Central memory CD8-positive, alpha-beta T cell (primary cell): ENCODE measurements around the gene MROH2B.

Experiments
- ATAC-seq: fragments of 150-1000 bp; cut with Tn5 transposase; replicated peaks from 2 replicates; pipeline ENCODE4 v1.10.0; 2022; ENCODE audit warnings: mild to moderate bottlenecking, moderate FRiP score, moderate number of reproducible peaks; ENCODE audit not compliant: poor library complexity, severe bottlenecking; ENCODE audit errors: extremely low read depth
- DNase-seq, 2 donors: peaks; one replicate each; pipeline ENCODE4 v3.0.0; 2021; ENCODE audit warnings: low spot score in 2 of 2
- H3K27ac Mint-ChIP-seq: one replicate; pipeline ENCODE4 v1.8.0; 2022; ENCODE audit warnings: low read depth, mild to moderate bottlenecking, moderate library complexity, mixed read lengths
- H3K27me3 Mint-ChIP-seq: one replicate; pipeline ENCODE4 v1.8.0; 2022; ENCODE audit warnings: mixed read lengths
- H3K36me3 Mint-ChIP-seq: one replicate; pipeline ENCODE4 v1.8.0; 2022; ENCODE audit warnings: mild to moderate bottlenecking, moderate library complexity, mixed read lengths; ENCODE audit not compliant: insufficient read depth
- H3K4me1 Mint-ChIP-seq: one replicate; pipeline ENCODE4 v1.8.0; 2022; ENCODE audit warnings: mixed read lengths
- H3K4me3 Mint-ChIP-seq: one replicate; pipeline ENCODE4 v1.8.0; 2022; ENCODE audit warnings: mild to moderate bottlenecking, moderate library complexity, mixed read lengths
- H3K9me3 Mint-ChIP-seq: one replicate; pipeline ENCODE4 v1.8.0; 2022; ENCODE audit warnings: mixed read lengths

MROH2B gene

DNA sequence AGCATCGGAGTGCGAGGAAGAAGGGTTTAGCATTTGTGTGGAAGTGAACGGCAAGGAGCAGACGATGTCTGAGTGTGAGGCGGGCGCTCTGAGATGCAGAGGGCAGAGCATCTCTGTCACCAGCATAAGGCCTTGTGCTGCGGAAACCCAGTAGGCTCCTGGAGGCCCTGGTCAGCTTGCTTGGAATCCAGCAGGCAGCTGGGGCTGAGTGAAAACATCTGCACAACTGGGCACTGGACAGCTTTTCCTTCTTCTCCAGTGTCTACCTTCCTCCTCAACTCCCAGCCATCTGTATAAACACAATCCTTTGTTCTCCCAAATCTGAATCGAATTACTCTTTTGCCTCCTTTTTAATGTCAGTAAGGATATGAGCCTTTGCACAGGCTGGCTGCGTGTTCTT lies 89.7 kb downstream of the MROH2B start:
- Mint-ChIP-seq H3K4me1 (no peaks in the 10 kb centered on the region), H3K4me3 (no peak overlapping the region), H3K27me3 (peaks cover 49% of the 10 kb centered on the region), H3K27ac (no peak overlapping the region), H3K36me3 (no peaks in the 10 kb centered on the region), H3K9me3 (peaks cover 5% of the 10 kb centered on the region)
- DNase-seq: no peak
- ATAC-seq: no peak

DNA sequence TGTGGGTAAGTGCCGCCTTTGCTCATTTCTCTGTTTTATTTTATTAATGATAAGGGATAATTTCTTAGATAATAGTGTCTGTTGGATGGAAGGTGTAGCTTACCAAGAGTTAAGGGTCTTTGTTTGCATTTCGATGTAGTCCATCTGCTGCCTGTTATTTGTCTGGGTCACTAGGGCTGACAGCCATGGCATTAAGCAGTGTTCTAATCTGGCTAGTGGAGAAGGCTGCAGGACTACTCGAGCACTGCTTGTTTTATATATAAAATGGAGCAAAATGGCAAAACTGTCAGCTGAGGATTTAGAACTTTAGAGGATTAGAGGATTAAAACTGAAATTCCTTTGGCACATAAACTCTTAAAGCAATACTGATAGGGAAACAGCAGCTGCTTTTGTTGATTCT lies 94.3 kb downstream of the MROH2B start:
- Mint-ChIP-seq H3K36me3 (no peaks in the 10 kb centered on the region), H3K27me3 (peaks cover 38% of the 10 kb centered on the region), H3K27ac (no peak overlapping the region), H3K4me3 (no peak overlapping the region), H3K4me1 (no peaks in the 10 kb centered on the region), H3K9me3 (no peaks in the 10 kb centered on the region)
- DNase-seq (no peak), ATAC-seq (no peak)

DNA sequence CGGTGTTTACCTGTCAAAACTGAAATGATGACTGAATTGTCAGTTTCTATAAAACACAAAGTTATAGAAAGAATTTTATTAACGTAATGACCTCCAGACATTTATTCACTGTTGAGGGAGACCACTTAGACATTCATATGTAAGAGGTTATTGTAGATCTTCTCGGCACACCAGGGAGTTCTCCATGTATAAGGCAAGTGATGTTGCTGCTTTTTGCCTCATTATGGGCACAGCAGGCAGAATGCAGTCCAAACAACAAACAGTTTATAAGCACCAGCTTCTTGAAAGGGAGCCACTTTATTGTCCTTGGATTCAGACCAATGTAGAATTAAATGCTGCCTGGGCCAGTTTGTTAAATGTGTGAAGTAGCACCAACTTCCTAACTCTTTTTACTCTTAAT lies 95.1 kb downstream of the MROH2B start:
- no peak overlapping the region for H3K27ac Mint-ChIP-seq
- ATAC-seq (no peak), DNase-seq (no peak)
- no peaks in the 10 kb centered on the region for H3K9me3 Mint-ChIP-seq
- H3K4me3 Mint-ChIP-seq: no peak overlapping the region
- no peaks in the 10 kb centered on the region for H3K36me3 Mint-ChIP-seq
- peaks cover 37% of the 10 kb centered on the region for H3K27me3 Mint-ChIP-seq
- no peaks in the 10 kb centered on the region for H3K4me1 Mint-ChIP-seq

DNA sequence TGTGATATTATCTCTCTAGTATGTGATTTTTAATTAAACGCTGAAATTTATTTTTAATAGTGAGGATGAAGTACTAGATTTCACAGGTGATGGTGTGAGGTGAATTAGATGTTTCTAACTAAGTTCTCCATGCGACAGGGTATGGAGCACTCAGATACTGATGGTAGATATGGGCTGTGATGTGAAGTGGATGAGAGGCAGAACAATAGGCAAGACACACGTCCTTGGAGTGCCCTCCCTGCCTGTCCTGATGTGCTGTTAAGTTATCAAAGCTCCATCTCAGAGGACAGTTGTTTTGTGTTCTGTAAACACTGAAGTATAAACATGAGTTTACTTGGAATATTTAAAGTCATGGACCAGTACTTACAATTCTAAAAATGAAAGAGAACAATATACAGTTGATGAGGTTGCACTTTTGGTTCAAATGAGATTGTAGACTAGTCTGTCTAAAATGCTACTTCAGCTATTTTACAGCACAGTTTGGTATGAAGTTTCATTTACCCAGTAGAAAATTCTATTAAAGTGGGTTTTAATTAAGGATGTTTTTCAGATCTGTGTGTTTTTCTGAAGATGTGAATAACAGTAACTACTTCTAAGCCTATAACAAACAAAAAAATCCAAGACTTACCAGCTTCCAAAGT lies 97.7 kb downstream of the MROH2B start:
- peaks cover 22% of the 10 kb centered on the region for H3K27me3 Mint-ChIP-seq
- DNase-seq (no peak), ATAC-seq (no peak)
- H3K4me3 Mint-ChIP-seq: no peak overlapping the region
- H3K4me1 Mint-ChIP-seq: no peaks in the 10 kb centered on the region
- no peaks in the 10 kb centered on the region for H3K36me3 Mint-ChIP-seq
- H3K9me3 Mint-ChIP-seq: no peaks in the 10 kb centered on the region
- no peak overlapping the region for H3K27ac Mint-ChIP-seq

DNA sequence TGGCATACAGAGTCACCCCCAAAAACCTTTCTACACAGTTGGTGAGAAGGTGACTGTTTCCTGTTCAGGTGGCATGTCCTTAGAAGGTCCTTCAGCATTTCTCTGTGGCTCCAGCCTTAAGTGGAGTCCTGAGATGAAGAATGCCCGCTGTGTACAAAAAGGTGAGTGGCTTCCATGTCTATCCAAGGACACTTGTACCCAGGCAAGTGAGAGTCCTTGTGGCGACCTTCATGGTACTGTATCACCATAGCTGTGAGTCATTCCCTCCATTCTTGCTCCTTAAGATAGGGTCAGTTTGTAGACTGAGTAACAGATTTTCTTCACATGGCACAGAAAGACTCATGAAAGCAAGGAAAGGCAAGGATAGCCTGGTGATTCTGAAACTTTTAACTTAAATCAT lies 98.7 kb downstream of the MROH2B start:
- Mint-ChIP-seq H3K9me3 (no peaks in the 10 kb centered on the region), H3K4me3 (no peak overlapping the region), H3K27ac (no peak overlapping the region), H3K36me3 (no peaks in the 10 kb centered on the region), H3K4me1 (no peaks in the 10 kb centered on the region), H3K27me3 (peaks cover 21% of the 10 kb centered on the region)
- no peak for DNase-seq
- ATAC-seq: no peak

DNA sequence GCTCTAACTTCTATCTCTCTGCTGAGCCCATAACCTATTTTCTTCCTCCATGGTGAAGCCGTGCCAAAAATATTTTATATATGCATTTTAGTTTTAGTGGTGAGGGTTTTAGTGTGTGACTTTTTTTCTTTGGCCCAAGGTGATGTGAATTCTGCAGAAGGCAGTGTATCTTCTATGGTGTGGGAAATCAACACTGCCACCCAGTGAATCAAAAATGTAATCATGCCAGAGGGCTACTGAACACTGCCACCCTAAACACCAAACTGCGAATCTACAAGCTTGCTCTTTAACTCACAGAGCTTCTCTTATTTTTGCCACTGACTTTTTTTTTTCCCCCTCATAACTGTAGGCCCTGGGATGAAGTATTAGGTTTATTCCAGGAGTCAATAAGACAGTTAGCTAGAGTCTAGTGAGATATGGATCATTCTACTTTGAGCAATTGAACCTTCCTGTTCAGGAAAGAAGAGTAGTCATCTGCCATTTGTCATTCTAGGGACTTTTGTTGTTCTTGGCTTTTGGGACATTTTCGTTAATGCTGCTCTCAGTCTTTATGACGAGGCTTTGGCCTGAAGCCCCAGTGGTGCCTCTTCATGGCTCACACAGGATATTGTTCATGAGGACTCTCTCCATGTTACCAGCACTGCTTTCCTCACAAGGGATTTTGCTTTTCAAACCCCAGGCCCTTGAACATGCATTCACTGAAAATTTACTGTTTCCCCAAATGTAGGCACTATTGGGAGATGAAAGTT lies 108.8 kb downstream of the MROH2B start:
- Mint-ChIP-seq H3K27me3 (no peaks in the 10 kb centered on the region), H3K36me3 (peaks cover 1% of the 10 kb centered on the region), H3K27ac (no peak overlapping the region), H3K4me3 (no peak overlapping the region), H3K4me1 (no peaks in the 10 kb centered on the region), H3K9me3 (peaks cover 8% of the 10 kb centered on the region)
- ATAC-seq (no peak), DNase-seq (no peak)

DNA sequence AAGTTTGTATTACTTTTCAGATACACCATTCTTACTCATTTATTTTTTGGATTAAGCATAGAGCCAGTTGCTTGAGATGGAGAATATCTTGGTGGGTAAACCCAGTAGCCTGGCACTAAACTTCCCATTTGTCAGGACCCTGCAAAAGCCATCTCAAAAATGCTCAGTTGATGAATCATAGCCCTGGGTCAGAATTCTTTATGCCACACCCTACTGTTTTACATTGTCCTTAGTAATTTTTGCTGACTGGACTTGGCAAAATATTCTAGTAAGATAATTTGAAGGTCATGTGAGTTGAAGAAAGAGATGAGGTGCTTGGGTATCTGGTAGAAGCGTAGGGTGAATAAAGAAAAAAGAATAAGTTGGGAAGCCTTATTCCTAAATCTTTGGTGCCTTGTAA lies 111.1 kb downstream of the MROH2B start:
- H3K4me3 Mint-ChIP-seq: no peak overlapping the region
- peaks cover 1% of the 10 kb centered on the region for H3K36me3 Mint-ChIP-seq
- no peaks in the 10 kb centered on the region for H3K4me1 Mint-ChIP-seq
- DNase-seq (no peak), ATAC-seq (no peak)
- no peak overlapping the region for H3K27ac Mint-ChIP-seq
- peaks cover 8% of the 10 kb centered on the region for H3K9me3 Mint-ChIP-seq
- no peaks in the 10 kb centered on the region for H3K27me3 Mint-ChIP-seq

DNA sequence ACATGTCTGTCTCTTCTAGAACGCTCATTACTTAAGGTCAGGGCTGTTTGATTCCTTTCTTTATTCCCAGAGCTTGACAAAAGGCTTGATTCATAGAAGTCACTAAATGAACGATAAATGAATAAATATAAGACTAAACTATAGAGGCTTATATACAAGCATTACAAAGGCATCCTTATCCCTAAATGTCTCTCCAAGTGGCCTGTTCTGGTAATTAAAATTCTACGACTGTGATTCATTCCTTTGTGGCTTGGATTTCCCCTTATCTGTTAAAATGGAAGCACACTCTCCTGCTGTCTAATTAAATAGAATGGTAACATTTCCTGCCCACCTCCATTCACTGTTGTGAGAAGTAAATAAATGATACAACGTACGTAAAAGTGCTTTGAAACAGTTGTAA lies 112.3 kb downstream of the MROH2B start:
- Mint-ChIP-seq H3K9me3 (peaks cover 8% of the 10 kb centered on the region), H3K4me1 (no peaks in the 10 kb centered on the region), H3K4me3 (no peak overlapping the region), H3K27me3 (no peaks in the 10 kb centered on the region), H3K27ac (no peak overlapping the region), H3K36me3 (peaks cover 1% of the 10 kb centered on the region)
- DNase-seq (no peak), ATAC-seq (no peak)

DNA sequence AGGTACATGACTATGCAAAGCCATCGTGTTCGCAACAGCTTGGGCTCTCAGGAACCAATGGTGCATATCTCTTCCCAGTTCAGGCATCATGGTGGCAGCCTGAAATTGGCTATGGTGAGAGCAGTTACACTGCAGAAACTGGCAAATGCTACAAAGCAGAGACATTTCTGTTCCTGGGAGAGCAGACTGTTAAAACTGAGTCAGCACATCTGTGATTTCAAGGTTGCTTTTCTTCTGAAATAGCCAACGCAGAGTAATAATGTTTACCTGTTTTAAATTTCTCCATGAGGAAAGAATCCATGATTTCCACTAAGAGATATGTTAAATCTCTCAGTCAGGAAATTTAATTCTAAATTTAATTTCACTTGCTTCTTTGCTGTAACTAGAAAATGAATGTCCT lies 114.1 kb downstream of the MROH2B start:
- Mint-ChIP-seq H3K4me3 (no peak overlapping the region), H3K36me3 (peaks cover 1% of the 10 kb centered on the region), H3K9me3 (peaks cover 8% of the 10 kb centered on the region), H3K27me3 (peaks cover 9% of the 10 kb centered on the region), H3K4me1 (no peaks in the 10 kb centered on the region), H3K27ac (no peak overlapping the region)
- no peak for DNase-seq
- no peak for ATAC-seq

DNA sequence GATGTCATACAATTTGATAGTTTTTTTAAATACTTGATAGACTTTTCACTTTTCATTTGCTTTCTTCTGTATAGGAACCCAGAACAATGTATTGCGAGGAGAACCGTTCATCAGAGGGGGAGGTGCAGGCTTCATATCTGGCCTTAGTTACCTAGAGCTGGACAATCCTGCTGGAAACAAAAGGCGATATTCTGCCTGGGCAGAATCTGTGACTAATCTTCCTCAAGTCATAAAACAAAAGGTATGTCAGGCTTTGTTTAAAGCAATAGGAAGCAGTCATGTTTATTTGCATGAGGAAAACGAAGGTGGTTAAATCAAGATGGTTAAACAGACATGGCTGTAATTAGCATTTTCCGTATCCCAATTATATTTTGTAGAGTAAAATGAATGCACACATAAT lies 115.8 kb downstream of the MROH2B start:
- Mint-ChIP-seq H3K36me3 (peaks cover 1% of the 10 kb centered on the region), H3K27me3 (peaks cover 9% of the 10 kb centered on the region), H3K27ac (no peak overlapping the region), H3K4me1 (no peaks in the 10 kb centered on the region), H3K9me3 (peaks cover 8% of the 10 kb centered on the region), H3K4me3 (no peak overlapping the region)
- DNase-seq (no peak), ATAC-seq (no peak)
